Activated CD4-positive, CD25-positive, alpha-beta regulatory T cell treated with anti-CD3 and anti-CD28 coated beads, Interleukin-2, amount 50 U/mL, for 16 hours (primary cell): ENCODE measurements around the gene RNH1.

ENCODE experiments used
- DNase-seq: peaks from one replicate; pipeline ENCODE4 v3.0.0-alpha.2; 2020; ENCODE audit warnings: low read depth, low spot score

RNH1 gene

DNA sequence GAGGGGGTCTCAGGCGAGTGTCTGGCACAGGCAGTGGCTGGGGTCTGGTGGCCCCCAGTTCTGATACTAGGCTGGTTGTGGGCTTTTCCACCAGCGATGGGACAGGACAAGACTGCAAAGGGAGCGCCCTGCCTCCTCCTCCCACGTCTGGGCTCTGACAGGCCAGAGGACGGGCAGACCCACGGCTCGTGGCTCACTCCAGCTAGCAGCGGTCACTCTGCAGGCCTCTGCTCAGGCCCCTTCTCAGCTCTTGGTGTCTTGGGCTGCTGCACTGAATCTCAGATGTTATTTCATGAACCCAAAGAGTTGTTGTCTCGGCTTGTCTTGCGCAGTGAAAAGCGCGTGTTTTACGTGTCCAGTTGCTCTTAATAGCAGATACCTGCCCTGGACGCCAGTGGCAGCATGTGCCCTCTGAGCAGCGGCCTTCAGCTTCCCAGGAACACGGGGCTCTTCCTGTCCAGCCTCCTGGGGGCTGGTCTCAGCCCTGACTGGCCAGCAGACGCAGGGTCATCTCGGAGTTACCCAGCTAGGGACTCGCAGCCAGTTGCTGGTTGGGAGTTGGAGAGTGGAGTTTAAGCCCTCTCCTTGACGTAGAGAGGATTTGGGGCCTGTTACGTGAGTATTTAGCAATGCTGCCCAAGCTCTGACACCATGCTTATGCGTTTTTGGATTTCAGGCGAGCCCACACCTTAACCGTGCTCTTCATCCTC is 47.4 kb downstream of the RNH1 start:
- DNase-seq, result no peak

DNA sequence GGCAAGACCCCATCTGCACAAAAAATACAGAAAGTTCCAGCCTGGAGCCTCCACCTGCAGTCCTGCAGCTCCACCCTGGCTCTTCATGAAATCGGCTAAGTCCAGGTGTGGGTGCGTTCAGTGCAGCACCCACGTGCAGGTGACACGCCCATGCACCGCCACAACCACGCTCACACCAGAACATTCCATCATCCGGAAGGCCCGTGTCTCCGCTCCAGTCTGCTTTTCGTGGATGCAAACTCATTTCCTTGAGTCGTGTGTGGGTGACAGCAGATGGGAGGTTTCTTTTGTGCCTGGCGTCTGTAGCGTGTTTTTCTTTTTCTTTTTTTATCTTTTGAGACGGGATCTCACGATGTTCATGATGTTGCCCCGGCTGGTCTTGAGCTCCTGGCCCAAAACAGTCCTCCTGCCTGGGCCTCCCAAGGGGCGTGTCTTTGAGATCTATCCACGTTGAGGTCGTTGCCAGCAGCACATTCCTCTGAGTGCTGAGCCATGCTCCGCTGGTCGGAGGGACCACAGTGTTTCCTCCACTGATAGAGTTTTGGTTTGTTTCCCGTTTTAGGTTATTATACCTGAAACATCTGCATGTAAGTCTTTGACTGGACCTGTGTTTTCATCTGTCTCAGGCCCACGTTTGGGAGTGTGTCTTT is 49.8 kb downstream of the RNH1 start:
- DNase-seq, result no peak

GRCh38 chr11:456533-456932 is 50.5 kb downstream of the RNH1 start:
- no peak for DNase-seq

- DNase-seq, result no peak
These were observed 51.4 kb downstream of the RNH1 start for GRCh38 chr11:455566-456147.

GRCh38 chr11:454801-455565 is 52.1 kb downstream of the RNH1 start:
- DNase-seq, result no peak

GRCh38 chr11:454043-454442 is 53.0 kb downstream of the RNH1 start:
- no peak for DNase-seq

DNA sequence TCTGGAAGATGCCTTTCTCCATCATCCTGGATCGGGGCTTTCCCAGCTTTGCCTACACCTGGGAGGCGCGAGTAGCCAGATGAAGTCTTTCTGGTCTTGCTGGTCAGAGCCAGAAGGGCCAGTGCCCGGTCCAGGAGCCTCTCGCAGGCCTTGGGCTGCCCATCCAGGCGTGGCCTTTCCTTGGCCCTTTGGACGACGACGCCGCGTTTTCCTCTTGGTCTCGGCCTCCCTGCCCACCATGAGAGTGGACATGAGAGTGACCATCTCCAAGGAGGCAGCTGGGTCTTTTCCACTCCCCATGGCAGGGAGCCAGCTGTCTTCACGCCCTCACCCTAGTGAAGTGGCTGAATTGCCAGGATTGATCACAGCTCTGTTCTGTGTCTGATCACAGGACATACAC is 53.5 kb downstream of the RNH1 start:
- DNase-seq, result no peak

GRCh38 chr11:452916-453527 is 54.0 kb downstream of the RNH1 start:
- no peak for DNase-seq

- DNase-seq, result no peak
These were observed 54.8 kb downstream of the RNH1 start for GRCh38 chr11:452203-452744.

DNA sequence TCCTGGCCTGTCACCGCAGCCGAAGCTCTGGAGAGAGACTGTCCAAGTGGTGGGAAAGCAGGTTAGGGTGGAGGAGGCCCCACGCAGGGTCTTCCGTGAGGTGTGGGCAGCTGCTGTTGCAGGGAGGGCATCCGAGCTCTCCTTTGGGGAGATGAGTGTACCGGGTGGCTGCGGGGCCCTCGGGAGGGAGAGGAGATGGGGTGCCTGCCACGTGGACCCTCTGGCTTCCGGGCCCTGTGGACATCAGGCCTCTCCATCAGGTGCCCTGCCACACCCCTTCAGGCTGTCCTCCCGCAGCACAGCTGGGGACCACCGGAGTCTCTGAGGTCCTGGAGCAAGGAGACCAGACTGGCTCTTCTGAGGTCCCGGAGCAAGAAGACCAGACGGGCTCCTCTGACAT is 55.3 kb downstream of the RNH1 start:
- DNase-seq, result no peak

GRCh38 chr11:450809-451451 is 56.1 kb downstream of the RNH1 start:
- DNase-seq, result peak; percentile 57

- peak; percentile 89 for DNase-seq
These were observed 56.9 kb downstream of the RNH1 start, which contains the start of gene PTDSS2 for GRCh38 chr11:449889-450808. PTDSS2 (plus strand) TSS chr11:450279; CDS start chr11:450456, 177 bp downstream.

- peak; percentile 91 for DNase-seq
These were observed 58.9 kb downstream of the RNH1 start for GRCh38 chr11:447923-448731.

DNA sequence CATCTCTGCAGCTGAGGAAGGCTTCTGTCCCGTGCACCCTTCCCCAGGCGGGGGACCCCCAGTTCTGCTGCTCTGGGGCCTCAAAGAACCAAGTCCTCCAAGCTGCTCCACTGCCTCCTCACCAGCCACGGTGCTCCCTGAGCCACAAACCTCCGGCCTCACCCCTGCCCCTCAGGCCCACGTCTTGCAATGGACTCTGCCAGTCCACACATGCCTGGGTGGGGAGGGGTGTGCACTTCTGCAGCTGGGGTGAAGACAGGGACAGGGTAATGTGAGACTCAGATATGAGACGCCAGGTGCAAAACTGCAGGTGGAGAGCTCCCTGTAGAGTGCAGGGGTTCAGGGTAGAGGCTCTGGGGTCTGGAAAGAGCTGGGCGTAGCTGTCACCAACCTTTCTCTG is 60.2 kb downstream of the RNH1 start:
- no peak for DNase-seq

GRCh38 chr11:445765-446588 is 61.1 kb downstream of the RNH1 start:
- DNase-seq, result no peak
